H1 (cell line): ENCODE results near the gene TIMM10. TPM values are rescaled to one million over a fixed set of nuclear protein-coding genes. Genes with fewer than 3 reads are reported as not detected.

ENCODE experiments used
- CTCF ChIA-PET: fragments of 300-600 bp; sonication (Branson Sonifier 250); formaldehyde crosslinking; loops from one replicate; lab custom pipeline; 2021; ENCODE audit not compliant: partially characterized antibody; lab: Charles Lee
- POLR2A ChIA-PET: fragments of 300-600 bp; sonication (Branson Sonifier 250); formaldehyde crosslinking; loops from one replicate; lab custom pipeline; 2021; ENCODE audit warnings: inconsistent platforms; ENCODE audit not compliant: partially characterized antibody; lab: Charles Lee
- DNase-seq, 2 experiments: peaks; one replicate each; pipeline versions ENCODE4 v3.0.0 to v3.0.0-alpha.2; 2010 to 2022; ENCODE audit warnings: low spot score in 2 of 2, low read depth in 1 of 2, mixed read lengths in 1 of 2
- FAIRE-seq: peaks from 2 replicates; lab custom pipeline; 2011; peaks lifted over from hg19 to GRCh38; lab: Jason Lieb, UNC
- H2AFZ ChIP-seq: 2 replicates; pipeline ENCODE4 v1.8.1; 2012; ENCODE audit warnings: low read length, inconsistent platforms
- H2AK5ac ChIP-seq: 2 replicates; pipeline ENCODE4 v1.6.1; 2013; ENCODE audit warnings: low read depth, low read length
- H2BK120ac ChIP-seq: replicated peaks from 2 replicates; pipeline ENCODE3; 2013; ENCODE audit warnings: low read depth, low read length, inconsistent platforms
- H2BK12ac ChIP-seq: 2 replicates; pipeline ENCODE4 v1.6.1; 2013; ENCODE audit warnings: low read depth, low read length
- H2BK15ac ChIP-seq: 2 replicates; pipeline ENCODE4 v1.6.1; 2013; ENCODE audit warnings: low read length
- H2BK20ac ChIP-seq: 2 replicates; pipeline ENCODE4 v1.6.1; 2013; ENCODE audit warnings: low read length
- H2BK5ac ChIP-seq: 2 replicates; pipeline ENCODE4 v1.6.1; 2013; ENCODE audit warnings: low read depth, low read length
- H3K14ac ChIP-seq: 2 replicates; pipeline ENCODE4 v1.6.1; 2013; ENCODE audit warnings: inconsistent platforms; ENCODE audit not compliant: insufficient read length
- H3K18ac ChIP-seq: 2 replicates; pipeline ENCODE4 v1.6.1; 2013; ENCODE audit warnings: low read length; ENCODE audit errors: extremely low read depth
- H3K23ac ChIP-seq: 2 replicates; pipeline ENCODE4 v1.6.1; 2013; ENCODE audit warnings: inconsistent platforms; ENCODE audit not compliant: insufficient read length
- H3K23me2 ChIP-seq: 2 replicates; pipeline ENCODE4 v1.6.1; 2013; ENCODE audit warnings: low read depth, low read length
- H3K27ac ChIP-seq: 2 replicates; pipeline ENCODE4 v1.6.1; 2011; ENCODE audit warnings: low read depth, low read length, inconsistent platforms
- H3K27me3 ChIP-seq, 4 experiments: replicated peaks in 1 of 4; 1 replicate in 1 of 4; 2 replicates in 3 of 4; pipeline versions ENCODE4 v1.6.1 to v1.8.1; 2011 to 2013; ENCODE audit warnings: low read length in 3 of 4, mild to moderate bottlenecking in 3 of 4, inconsistent platforms in 2 of 4, mixed read lengths in 2 of 4, moderate library complexity in 1 of 4; ENCODE audit not compliant: control insufficient read depth in 3 of 4, insufficient read depth in 3 of 4; ENCODE audit errors: extremely low read depth in 1 of 4
- H3K36me3 ChIP-seq, 4 experiments: 2 replicates each; pipeline versions ENCODE4 v1.6.1 to v1.8.1; 2011 to 2013; ENCODE audit warnings: mild to moderate bottlenecking in 4 of 4, low read length in 3 of 4, moderate library complexity in 2 of 4, control low read depth in 1 of 4, inconsistent platforms in 1 of 4; ENCODE audit not compliant: insufficient read depth in 4 of 4, control insufficient read depth in 2 of 4
- H3K4ac ChIP-seq: replicated peaks from 2 replicates; pipeline ENCODE3; 2013; ENCODE audit warnings: low read length, low read depth, mixed read lengths, inconsistent platforms; ENCODE audit not compliant: insufficient read length
- H3K4me1 ChIP-seq, 4 experiments: replicated peaks in 1 of 4; 1 replicate in 1 of 4; 2 replicates in 3 of 4; pipeline versions ENCODE4 v1.6.1 to v1.8.1; 2011 to 2013; ENCODE audit warnings: low read length in 3 of 4, inconsistent platforms in 2 of 4, mixed read lengths in 1 of 4; ENCODE audit not compliant: insufficient read depth in 4 of 4, control insufficient read depth in 3 of 4
- H3K4me2 ChIP-seq, 2 experiments: 2 replicates each; pipeline versions ENCODE4 v1.6.1 to v1.8.1; 2011 to 2013; ENCODE audit warnings: low read depth in 2 of 2, low read length in 2 of 2, control low read depth in 1 of 2, inconsistent platforms in 1 of 2, mild to moderate bottlenecking in 1 of 2; ENCODE audit not compliant: insufficient read depth in 1 of 2
- H3K4me3 ChIP-seq, 4 experiments: fragments of 200-600, 300-600 bp in 1 of 4; sonication (generic), shearing (Covaris generic), sonication (Bioruptor Twin) in 1 of 4; 2 replicates each; pipeline versions ENCODE4 v1.5.1 to v1.8.1; 2011 to 2016; ENCODE audit warnings: low read length in 4 of 4, low read depth in 3 of 4, control low read depth in 2 of 4, inconsistent platforms in 2 of 4, mild to moderate bottlenecking in 2 of 4, mixed read lengths in 1 of 4, moderate library complexity in 1 of 4; ENCODE audit not compliant: insufficient read depth in 2 of 4; ENCODE audit errors: extremely low read depth in 1 of 4
- H3K56ac ChIP-seq: replicated peaks from 2 replicates; pipeline ENCODE3; 2013; ENCODE audit warnings: low read depth, mild to moderate bottlenecking, mixed read lengths, low read length, inconsistent platforms; ENCODE audit not compliant: insufficient read length
- H3K79me1 ChIP-seq: 2 replicates; pipeline ENCODE4 v1.6.1; 2013; ENCODE audit warnings: low read depth, low read length, control low read depth
- H3K79me2 ChIP-seq, 2 experiments: 2 replicates each; pipeline versions ENCODE4 v1.6.1 to v1.8.1; 2012 to 2013; ENCODE audit warnings: low read length in 2 of 2, mild to moderate bottlenecking in 2 of 2, inconsistent platforms in 1 of 2; ENCODE audit not compliant: insufficient read depth in 2 of 2, control insufficient read depth in 1 of 2
- H3K9ac ChIP-seq, 4 experiments: replicated peaks in 1 of 4; 1 replicate in 1 of 4; 2 replicates in 3 of 4; pipeline versions ENCODE4 v1.6.1 to v1.8.1; 2011 to 2013; ENCODE audit warnings: low read depth in 3 of 4, low read length in 3 of 4, control low read depth in 2 of 4, mild to moderate bottlenecking in 2 of 4, moderate library complexity in 2 of 4, inconsistent platforms in 1 of 4; ENCODE audit errors: extremely low read depth in 1 of 4
- H3K9me3 ChIP-seq, 2 experiments: 2 replicates each; pipeline versions ENCODE4 v1.6.1 to v1.8.1; 2012 to 2013; ENCODE audit warnings: mild to moderate bottlenecking in 2 of 2, moderate library complexity in 2 of 2, control low read depth in 1 of 2, inconsistent platforms in 1 of 2, low read depth in 1 of 2, low read length in 1 of 2, mixed read lengths in 1 of 2; ENCODE audit not compliant: insufficient read depth in 2 of 2
- H4K20me1 ChIP-seq, 2 experiments: replicated peaks in 1 of 2; 2 replicates each; pipeline versions ENCODE3 to v1.8.1; 2011 to 2013; ENCODE audit warnings: inconsistent platforms in 2 of 2, low read length in 2 of 2, mild to moderate bottlenecking in 1 of 2; ENCODE audit not compliant: insufficient read depth in 2 of 2, control insufficient read depth in 1 of 2
- H4K5ac ChIP-seq: 2 replicates; pipeline ENCODE4 v1.6.1; 2013; ENCODE audit warnings: low read length, low read depth, mixed read lengths, inconsistent platforms; ENCODE audit not compliant: insufficient read length
- H4K8ac ChIP-seq: 2 replicates; pipeline ENCODE4 v1.8.0; 2013; ENCODE audit warnings: mild to moderate bottlenecking, moderate library complexity, low read length, inconsistent platforms; ENCODE audit not compliant: insufficient read depth; ENCODE audit errors: extremely low read depth
- H4K91ac ChIP-seq: replicated peaks from 2 replicates; pipeline ENCODE3; 2013; ENCODE audit warnings: low read length, mixed read lengths, inconsistent platforms; ENCODE audit not compliant: insufficient read length
- ASH2L ChIP-seq: fragments of 200-600, 300-600 bp; sonication (generic); IDR thresholded peaks from one replicate; pipeline ENCODE4 v1.7.1; 2017; ENCODE audit warnings: low read length
- BACH1 ChIP-seq: IDR thresholded peaks from 2 replicates; pipeline ENCODE4 v1.6.1; 2012; ENCODE audit warnings: low read length, improper control_type of control experiment
- BRCA1 ChIP-seq: IDR thresholded peaks from 2 replicates; pipeline ENCODE4 v1.6.1; 2012; ENCODE audit warnings: low read depth, low read length, improper control_type of control experiment
- JUND ChIP-seq: IDR thresholded peaks from 2 replicates; pipeline ENCODE4 v1.6.1; 2011; ENCODE audit warnings: mild to moderate bottlenecking, improper control_type of control experiment, low read length
- PHF8 ChIP-seq: fragments of 200-600 bp; sonication (generic); conservative IDR thresholded peaks from 2 replicates; pipeline ENCODE4 v1.7.1; 2012; ENCODE audit warnings: low read depth, mild to moderate bottlenecking, inconsistent platforms, low read length, moderate library complexity
- POLR2A ChIP-seq, 2 experiments: IDR thresholded peaks; 1 replicate in 1 of 2; 2 replicates in 1 of 2; pipeline ENCODE4 v1.6.1; 2011; ENCODE audit warnings: low read depth in 2 of 2, low read length in 2 of 2, mild to moderate bottlenecking in 2 of 2; ENCODE audit errors: control extremely low read depth in 1 of 2
- RAD21 ChIP-seq, 2 experiments: IDR thresholded peaks in 1 of 2; conservative IDR thresholded peaks in 1 of 2; 2 replicates each; pipeline ENCODE4 v1.6.1; 2011; ENCODE audit warnings: low read depth in 2 of 2, low read length in 2 of 2, improper control_type of control experiment in 1 of 2, inconsistent platforms in 1 of 2, mild to moderate bottlenecking in 1 of 2, moderate library complexity in 1 of 2
- RXRA ChIP-seq: IDR thresholded peaks from 2 replicates; pipeline ENCODE4 v1.6.1; 2011; ENCODE audit warnings: low read depth, mild to moderate bottlenecking, low read length, moderate library complexity; ENCODE audit not compliant: insufficient read depth
- SP1 ChIP-seq: IDR thresholded peaks from 2 replicates; pipeline ENCODE4 v1.6.1; 2011; ENCODE audit warnings: low read depth, low read length
- SUZ12 ChIP-seq: fragments of 200-600 bp; sonication (generic); IDR thresholded peaks from 2 replicates; pipeline ENCODE4 v1.6.1; 2012; ENCODE audit warnings: mild to moderate bottlenecking, inconsistent platforms, low read length, moderate library complexity, mixed read lengths
- TAF7 ChIP-seq: optimal IDR thresholded peaks from 2 replicates; pipeline ENCODE3; 2011; ENCODE audit warnings: low read depth, mild to moderate bottlenecking, inconsistent platforms, low read length, moderate library complexity, borderline replicate concordance
- ZNF274 ChIP-seq: IDR thresholded peaks from 2 replicates; pipeline ENCODE4 v1.7.0; 2012; ENCODE audit warnings: low read length, borderline replicate concordance; ENCODE audit errors: extremely low read depth
- WGBS, 2 experiments: shearing (Covaris generic) in 1 of 2; methylation state at CpG; one replicate each; pipeline versions ENCODE4 v1.1.6 to v1.1.7; 2013 to 2015; ENCODE audit warnings: low lambda C conversion rate in 2 of 2, mixed read lengths in 2 of 2, inconsistent platforms in 1 of 2, low coverage in 1 of 2, missing lambda C conversion rate in 1 of 2; ENCODE audit not compliant: insufficient replicate concordance in 2 of 2, insufficient coverage in 1 of 2, insufficient read length in 1 of 2; ENCODE audit errors: extremely low coverage in 1 of 2, missing lambda C conversion rate in 1 of 2; 5-methylcytosine and 5-hydroxymethylcytosine counted together
- polyA plus RNA-seq, 7 experiments: library from polyadenylated mRNA; depleted of rRNA in 3 of 7; stranded (reverse) in 5 of 7; unstranded in 2 of 7; fragments of >200 nt in 5 of 7; fragments of 200-250 nt in 2 of 7; gene quantifications; 1 replicate in 5 of 7; 2 replicates in 1 of 7; 4 replicates in 1 of 7; pipeline versions ENCODE4 v1.2.1 to v1.2.3, GENCODE V29; 2011 to 2013; ENCODE audit warnings: missing spikeins in 2 of 7, mixed read lengths in 2 of 7
- total RNA-seq: library from RNA; stranded (reverse); fragmentation: NEBNext Ultra II Directional; extraction: Animal tissue kit (Norgen Biotek cat#: 25700); gene quantifications from 2 replicates; pipeline ENCODE4 v1.2.1, GENCODE V29; 2021
- TF ChIP-seq, protein P1 (sequence below): IDR thresholded peaks from 2 replicates; pipeline ENCODE4 v1.6.1; 2012; ENCODE audit warnings: low read length, inconsistent platforms

The TIMM10 gene
- total and polyA plus RNA-seq, 2 of the 8 experiments (the other 6 are each of a cell fraction or from before 2014, with no cell fraction given) = 117 to 227 TPM

GRCh38 chr11:57549983-57550382 is 19.4 kb upstream of the TIMM10 start:
- Histone ChIP-seq H3K4ac (no peak overlapping the region), H3K4me1 (no peaks in the 10 kb centered on the region), H2BK12ac (no peak overlapping the region), H2AK5ac (no peak overlapping the region), H3K23me2 (no peaks in the 10 kb centered on the region; the same call in 1 of the 2 replicates), H2AFZ (no peak overlapping the region), H2BK15ac (no peak overlapping the region), H3K79me1 (no peaks in the 10 kb centered on the region), H3K27me3 (no peaks in the 10 kb centered on the region; a peak in 1 of 7 replicates), H3K79me2 (no peaks in the 10 kb centered on the region), H3K14ac (no peak overlapping the region), H2BK120ac (no peak overlapping the region), H3K9ac (no peak overlapping the region), H2BK20ac (no peak overlapping the region), H3K4me3 (no peak overlapping the region), H3K18ac (no peak overlapping the region), H4K20me1 (peaks cover 0 to 1% of the 10 kb centered on the region in 2 experiments), H3K56ac (no peak overlapping the region), H3K4me2 (no peak overlapping the region), H3K9me3 (no peaks in the 10 kb centered on the region), H3K27ac (no peak overlapping the region), H4K91ac (no peak overlapping the region), H3K36me3 (peaks cover 2 to 42% (median 23%) of the 10 kb centered on the region in 4 experiments; a peak in 7 of 8 replicates), H2BK5ac (no peak overlapping the region), H4K5ac (no peak overlapping the region), H4K8ac (no peak overlapping the region), H3K23ac (no peak overlapping the region)
- POLR2A ChIA-PET = interaction anchor here (1.0 to 7.2 kb wide), 3 partner anchors 18 to 98 kb away, joined by 5 to 47 read pairs (median 7); partner anchors contain the start of gene UBE2L6
- no peak for DNase-seq
- FAIRE-seq = no peak
- WGBS, 2 experiments = 95% methylated on average over 8 of the region's 8 CpGs; no CpG with 5 or more reads in 1 of the 2 experiments
- CTCF ChIA-PET = interaction anchor here (0.7 to 4.9 kb wide), 10 partner anchors 10 to 207 kb away, joined by 3 to 34 read pairs (median 3); partner anchors contain the start of gene UBE2L6
- TF ChIP-seq SP1 (no peak), BACH1 (no peak), RXRA (no peak), ZNF274 (no peak), POLR2A (IDR thresholded peaks at IDR 0.05; ENCODE audit: control extremely low read depth in 1 of 2, low read depth in 2 of 2, low read length in 2 of 2) (no peak), PHF8 (no peak), ASH2L (no peak), TAF7 (no peak), SUZ12 (no peak), JUND (no peak), RAD21 (IDR thresholded peaks at IDR 0.05 in 1 of 2, conservative IDR thresholded peaks at IDR 0.05 in 1 of 2; ENCODE audit: low read depth in 2 of 2, low read length in 2 of 2) (no peak), BRCA1 (no peak)
- TF ChIP-seq, protein P1, sequence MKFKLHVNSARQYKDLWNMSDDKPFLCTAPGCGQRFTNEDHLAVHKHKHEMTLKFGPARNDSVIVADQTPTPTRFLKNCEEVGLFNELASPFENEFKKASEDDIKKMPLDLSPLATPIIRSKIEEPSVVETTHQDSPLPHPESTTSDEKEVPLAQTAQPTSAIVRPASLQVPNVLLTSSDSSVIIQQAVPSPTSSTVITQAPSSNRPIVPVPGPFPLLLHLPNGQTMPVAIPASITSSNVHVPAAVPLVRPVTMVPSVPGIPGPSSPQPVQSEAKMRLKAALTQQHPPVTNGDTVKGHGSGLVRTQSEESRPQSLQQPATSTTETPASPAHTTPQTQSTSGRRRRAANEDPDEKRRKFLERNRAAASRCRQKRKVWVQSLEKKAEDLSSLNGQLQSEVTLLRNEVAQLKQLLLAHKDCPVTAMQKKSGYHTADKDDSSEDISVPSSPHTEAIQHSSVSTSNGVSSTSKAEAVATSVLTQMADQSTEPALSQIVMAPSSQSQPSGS = no peak
